ENCODE measurements around the gene EML2.
"Not testable (repeated sequence)": the region's sequence is repeated elsewhere in the genome, so short reads cannot be mapped to it uniquely, and the experiment has no call there.

The EML2 gene

GRCh38 chr19:45638930-45639729 lies at the start of gene EML2:
Gene EML2 (minus strand): TSS chr19:45639397. CDS start chr19:45639376, 21 bp downstream.
- DNase-seq (ENCODE audit: low read depth) = no peak

- no peak for DNase-seq (ENCODE audit: low read depth)
Measured at GRCh38 chr19:45687599-45687998, 48.4 kb upstream of the EML2 start.

- not testable (repeated sequence) for DNase-seq (ENCODE audit: low read depth)
Measured at GRCh38 chr19:45685045-45685444, 45.8 kb upstream of the EML2 start.

GRCh38 chr19:45682908-45683307 lies 43.7 kb upstream of the EML2 start:
- DNase-seq (ENCODE audit: low read depth) = no peak

- no peak for DNase-seq (ENCODE audit: low read depth)
Measured at GRCh38 chr19:45682117-45682516, 42.9 kb upstream of the EML2 start.

- peak; percentile 47 for DNase-seq (ENCODE audit: low read depth)
Measured at GRCh38 chr19:45681391-45682015, 42.3 kb upstream of the EML2 start.

- DNase-seq (ENCODE audit: low read depth) = no peak
Measured at GRCh38 chr19:45677351-45678230, 38.4 kb upstream of the EML2 start.

- DNase-seq (ENCODE audit: low read depth) = no peak
Measured at GRCh38 chr19:45676851-45677263, 37.7 kb upstream of the EML2 start.

GRCh38 chr19:45674946-45675345 lies 35.7 kb upstream of the EML2 start:
- no peak for DNase-seq (ENCODE audit: low read depth)

GRCh38 chr19:45670670-45671453 lies 31.7 kb upstream of the EML2 start:
- DNase-seq (ENCODE audit: low read depth) = no peak

- no peak for DNase-seq (ENCODE audit: low read depth)
Measured at GRCh38 chr19:45668342-45668871, 29.2 kb upstream of the EML2 start.

GRCh38 chr19:45667620-45668341 lies 28.6 kb upstream of the EML2 start, which contains the start of gene GIPR:
Gene GIPR (plus strand): TSS chr19:45668221. CDS start chr19:45669521, 1,300 bp downstream.
- DNase-seq (ENCODE audit: low read depth) = peak; percentile 18

GRCh38 chr19:45664575-45664974 lies 25.4 kb upstream of the EML2 start:
- no peak for DNase-seq (ENCODE audit: low read depth)

- no peak for DNase-seq (ENCODE audit: low read depth)
Measured at GRCh38 chr19:45663800-45664199, 24.6 kb upstream of the EML2 start.

GRCh38 chr19:45660636-45661035 lies 21.4 kb upstream of the EML2 start:
- DNase-seq (ENCODE audit: low read depth) = no peak

GRCh38 chr19:45659096-45659729 lies 20.0 kb upstream of the EML2 start:
- DNase-seq (ENCODE audit: low read depth) = no peak

- no peak for DNase-seq (ENCODE audit: low read depth)
Measured at GRCh38 chr19:45657520-45658167, 18.4 kb upstream of the EML2 start.

- DNase-seq (ENCODE audit: low read depth) = no peak
Measured at GRCh38 chr19:45655073-45655472, 15.9 kb upstream of the EML2 start.

GRCh38 chr19:45653634-45654033 lies 14.4 kb upstream of the EML2 start:
- no peak for DNase-seq (ENCODE audit: low read depth)

GRCh38 chr19:45650722-45651121 lies 11.5 kb upstream of the EML2 start:
- DNase-seq (ENCODE audit: low read depth) = no peak
